Activated naive CD4-positive, alpha-beta T cell treated with anti-CD3 and anti-CD28 coated beads, Interleukin-2, amount 10 ng/mL, durations not matched to agents 7 days and 5 days (primary cell): Measurements from ENCODE around the gene KRTAP10-7.
"Not testable (repeated sequence)": the region's sequence is repeated elsewhere in the genome, so short reads cannot be mapped to it uniquely, and the experiment has no call there.

Source experiments
- CTCF ChIA-PET: fragments of 350-600 bp; sonication (Branson Sonifier 250); formaldehyde crosslinking; loops from one replicate; lab custom pipeline; 2021; ENCODE audit warnings: antibody characterized with exemption; lab: Charles Lee
- DNase-seq: peaks from one replicate; pipeline ENCODE4 v3.0.0-alpha.2; 2020
- H3K27ac Mint-ChIP-seq: one replicate; pipeline ENCODE4 v1.8.0; 2021; ENCODE audit warnings: mild to moderate bottlenecking, moderate library complexity, mixed read lengths
- H3K27me3 Mint-ChIP-seq: one replicate; pipeline ENCODE4 v1.8.0; 2021; ENCODE audit warnings: mild to moderate bottlenecking, mixed read lengths
- H3K36me3 Mint-ChIP-seq: one replicate; pipeline ENCODE4 v1.8.0; 2021; ENCODE audit warnings: mixed read lengths
- H3K4me1 Mint-ChIP-seq: one replicate; pipeline ENCODE4 v1.8.0; 2021; ENCODE audit warnings: mixed read lengths
- H3K4me3 Mint-ChIP-seq: one replicate; pipeline ENCODE4 v1.8.0; 2021; ENCODE audit warnings: mild to moderate bottlenecking, moderate library complexity, mixed read lengths
- H3K9me3 Mint-ChIP-seq: one replicate; pipeline ENCODE4 v1.8.0; 2021; ENCODE audit warnings: mixed read lengths

KRTAP10-7 gene

GRCh38 chr21:44600118-44600978 is at the start of gene KRTAP10-7:
Gene KRTAP10-7 (plus strand): TSS chr21:44600597. CDS start chr21:44600622, 25 bp downstream.
- DNase-seq, H3K4me1 Mint-ChIP-seq, H3K9me3 Mint-ChIP-seq, H3K36me3 Mint-ChIP-seq, H3K27ac Mint-ChIP-seq, H3K4me3 Mint-ChIP-seq: not testable (repeated sequence)
- CTCF ChIA-PET = interaction anchor here (0.5 kb wide), 1 partner anchor 99 kb away, joined by 3 read pairs; no protein-coding TSS in a partner anchor
- peaks cover 40% of the 10 kb centered on the region for H3K27me3 Mint-ChIP-seq

DNA sequence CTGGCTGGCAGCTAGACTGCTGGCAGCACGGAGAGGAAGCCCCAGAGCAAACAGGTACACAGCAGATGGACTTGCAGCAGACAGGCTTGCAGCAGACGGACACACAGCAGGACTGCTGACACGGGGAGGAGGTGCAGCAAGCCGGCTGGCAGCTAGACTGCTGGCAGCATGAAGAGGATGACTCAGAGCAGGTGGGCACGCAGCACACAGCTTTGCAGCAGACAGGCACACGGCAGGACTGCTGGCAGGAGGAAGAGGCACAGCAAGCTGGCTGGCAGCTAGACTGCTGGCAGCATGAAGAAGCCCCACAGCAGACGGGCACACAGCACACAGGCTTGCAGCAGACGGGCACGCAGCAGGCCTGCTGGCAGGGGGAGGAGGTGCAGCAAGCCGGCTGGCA is 49.6 kb upstream of the KRTAP10-7 start:
- peaks cover 22% of the 10 kb centered on the region for H3K4me1 Mint-ChIP-seq
- CTCF ChIA-PET = no interaction called here
- peaks cover 35% of the 10 kb centered on the region for H3K27me3 Mint-ChIP-seq
- H3K9me3 Mint-ChIP-seq = peaks cover 18% of the 10 kb centered on the region
- DNase-seq = no peak
- no peak overlapping the region for H3K4me3 Mint-ChIP-seq
- H3K27ac Mint-ChIP-seq = no peak overlapping the region
- H3K36me3 Mint-ChIP-seq = peaks cover 18% of the 10 kb centered on the region

DNA sequence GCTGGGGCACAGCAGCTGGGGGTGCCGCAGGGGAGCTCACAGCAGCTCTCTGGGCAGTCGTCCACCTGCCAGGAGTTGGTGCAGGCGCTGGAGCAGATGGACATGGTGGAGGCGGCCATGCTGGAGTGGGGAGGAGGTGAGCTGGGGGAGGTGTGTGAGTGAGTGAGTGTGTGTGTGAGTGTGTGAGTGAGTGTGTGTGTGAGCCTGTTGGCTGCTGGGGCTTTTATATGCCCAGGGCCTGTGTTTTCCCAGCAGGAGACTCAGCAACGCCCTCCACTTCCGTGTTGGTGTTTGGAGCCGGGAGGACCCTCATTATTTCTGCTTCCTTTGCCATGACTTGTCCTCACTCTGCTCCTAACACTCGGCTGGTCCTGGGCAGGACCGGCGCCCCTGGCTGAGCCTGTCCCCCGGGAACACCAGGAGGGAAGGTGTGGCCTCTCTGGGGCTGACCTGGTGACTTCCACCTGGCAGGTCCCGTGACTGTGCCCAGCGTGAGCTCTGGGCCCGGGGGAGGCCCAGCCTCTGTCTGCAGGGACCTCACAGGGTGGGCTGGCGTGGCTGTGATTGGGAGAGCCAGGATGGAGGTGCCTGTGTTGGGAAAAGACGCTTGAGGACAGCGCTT is 48.9 kb upstream of the KRTAP10-7 start, which contains the start of gene KRTAP10-2:
Gene KRTAP10-2, minus strand, starts transcription at position 166 of the 622 bp plus-strand sequence. Its CDS starts 47 bp downstream, at position 119.
- H3K4me1 Mint-ChIP-seq = peaks cover 22% of the 10 kb centered on the region
- DNase-seq = no peak
- peaks cover 39% of the 10 kb centered on the region for H3K27me3 Mint-ChIP-seq
- peaks cover 17% of the 10 kb centered on the region for H3K9me3 Mint-ChIP-seq
- H3K4me3 Mint-ChIP-seq = no peak within 1 kb of the TSS
- CTCF ChIA-PET = no interaction called here
- H3K36me3 Mint-ChIP-seq = peaks cover 18% of the 10 kb centered on the region
- H3K27ac Mint-ChIP-seq = no peak within 1 kb of the TSS

DNA sequence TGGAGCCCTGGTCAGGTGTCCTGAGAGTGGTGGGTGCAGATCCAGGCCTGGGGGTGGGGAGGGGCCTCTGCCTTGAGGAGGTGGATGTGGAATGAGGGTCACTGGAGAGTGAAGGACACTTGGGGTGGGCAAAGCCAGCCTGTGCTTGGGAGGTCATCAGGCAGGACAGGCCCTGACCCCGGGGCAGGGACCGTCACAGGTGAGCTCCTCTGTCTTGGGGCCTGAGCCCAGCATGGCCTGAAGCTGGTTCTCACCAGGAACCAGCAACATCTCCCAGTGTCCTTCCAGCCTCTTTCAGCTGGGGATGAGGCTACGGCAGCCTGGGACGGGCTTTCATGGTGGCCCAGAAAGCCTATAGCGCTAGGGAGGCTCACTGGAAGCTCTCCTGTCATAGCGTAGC is 48.3 kb upstream of the KRTAP10-7 start:
- H3K4me1 Mint-ChIP-seq = peaks cover 19% of the 10 kb centered on the region
- H3K9me3 Mint-ChIP-seq = peaks cover 11% of the 10 kb centered on the region
- CTCF ChIA-PET = no interaction called here
- no peak overlapping the region for H3K4me3 Mint-ChIP-seq
- H3K36me3 Mint-ChIP-seq = peaks cover 12% of the 10 kb centered on the region
- no peak overlapping the region for H3K27ac Mint-ChIP-seq
- H3K27me3 Mint-ChIP-seq = peaks cover 39% of the 10 kb centered on the region
- DNase-seq = no peak

GRCh38 chr21:44552681-44553080 is 47.7 kb upstream of the KRTAP10-7 start:
- Mint-ChIP-seq H3K27me3 (peaks cover 43% of the 10 kb centered on the region), H3K4me1 (peaks cover 13% of the 10 kb centered on the region), H3K9me3 (peaks cover 5% of the 10 kb centered on the region), H3K4me3 (no peak overlapping the region), H3K27ac (no peak overlapping the region), H3K36me3 (peaks cover 6% of the 10 kb centered on the region)
- CTCF ChIA-PET = no interaction called here
- DNase-seq = no peak

GRCh38 chr21:44555200-44555875 is 45.1 kb upstream of the KRTAP10-7 start:
- no peak overlapping the region for H3K27ac Mint-ChIP-seq

GRCh38 chr21:44556879-44557278 is 43.5 kb upstream of the KRTAP10-7 start:
- no peak overlapping the region for H3K4me3 Mint-ChIP-seq
- H3K27me3 Mint-ChIP-seq = peaks cover 50% of the 10 kb centered on the region
- H3K27ac Mint-ChIP-seq = no peak overlapping the region
- CTCF ChIA-PET = no interaction called here
- H3K36me3 Mint-ChIP-seq = peaks cover 6% of the 10 kb centered on the region
- DNase-seq = no peak
- no peaks in the 10 kb centered on the region for H3K4me1 Mint-ChIP-seq
- H3K9me3 Mint-ChIP-seq = peaks cover 10% of the 10 kb centered on the region

More at GRCh38 chr21:44555200-44555875, 45.1 kb upstream of the KRTAP10-7 start:
- CTCF ChIA-PET = no interaction called here
- Mint-ChIP-seq H3K36me3 (peaks cover 2% of the 10 kb centered on the region), H3K4me3 (no peak overlapping the region), H3K4me1 (no peaks in the 10 kb centered on the region), H3K9me3 (peaks cover 3% of the 10 kb centered on the region), H3K27me3 (peaks cover 61% of the 10 kb centered on the region)
- DNase-seq = no peak

- Mint-ChIP-seq H3K4me3 (no peak overlapping the region), H3K36me3 (peaks cover 11% of the 10 kb centered on the region), H3K27me3 (peaks cover 41% of the 10 kb centered on the region), H3K4me1 (no peaks in the 10 kb centered on the region), H3K9me3 (peaks cover 18% of the 10 kb centered on the region), H3K27ac (no peak overlapping the region)
- no peak for DNase-seq
- CTCF ChIA-PET = no interaction called here
These were observed 42.7 kb upstream of the KRTAP10-7 start for GRCh38 chr21:44557491-44558328.

DNA sequence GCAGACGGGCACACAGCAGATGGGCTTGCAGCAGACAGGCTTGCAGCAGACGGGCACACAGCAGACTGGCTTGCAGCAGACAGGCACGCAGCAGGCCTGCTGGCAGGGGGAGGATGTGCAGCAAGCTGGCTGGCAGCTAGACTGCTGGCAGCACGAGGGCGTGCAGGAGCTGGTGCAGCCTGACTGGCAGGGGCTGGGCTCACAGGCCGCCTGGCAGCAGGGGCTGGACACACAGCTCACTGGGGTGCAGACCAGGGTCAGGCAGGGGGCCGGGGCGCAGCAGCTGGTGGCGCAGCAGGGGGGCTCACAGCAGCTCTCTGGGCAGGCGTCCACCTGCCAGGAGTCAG is 42.1 kb upstream of the KRTAP10-7 start:
- H3K27me3 Mint-ChIP-seq = peaks cover 39% of the 10 kb centered on the region
- H3K9me3 Mint-ChIP-seq = peaks cover 19% of the 10 kb centered on the region
- H3K4me1 Mint-ChIP-seq, CTCF ChIA-PET, H3K27ac Mint-ChIP-seq, H3K4me3 Mint-ChIP-seq, DNase-seq: not testable (repeated sequence)
- H3K36me3 Mint-ChIP-seq = peaks cover 12% of the 10 kb centered on the region

- peaks cover 13% of the 10 kb centered on the region for H3K36me3 Mint-ChIP-seq
- no peak within 1 kb of the TSS for H3K27ac Mint-ChIP-seq
- peaks cover 20% of the 10 kb centered on the region for H3K9me3 Mint-ChIP-seq
- peaks cover 39% of the 10 kb centered on the region for H3K27me3 Mint-ChIP-seq
- no peaks in the 10 kb centered on the region for H3K4me1 Mint-ChIP-seq
- no peak within 1 kb of the TSS for H3K4me3 Mint-ChIP-seq
- CTCF ChIA-PET = no interaction called here
- DNase-seq = no peak
These were observed 41.7 kb upstream of the KRTAP10-7 start, which contains the start of gene KRTAP10-3 for GRCh38 chr21:44558695-44559094. Gene KRTAP10-3 (minus strand): TSS chr21:44558795. CDS start chr21:44558715, 80 bp downstream.

GRCh38 chr21:44564099-44564498 is 36.3 kb upstream of the KRTAP10-7 start:
- CTCF ChIA-PET = no interaction called here
- H3K4me1 Mint-ChIP-seq = peaks cover 14% of the 10 kb centered on the region
- H3K36me3 Mint-ChIP-seq = peaks cover 13% of the 10 kb centered on the region
- H3K9me3 Mint-ChIP-seq = peaks cover 20% of the 10 kb centered on the region
- peaks cover 20% of the 10 kb centered on the region for H3K27me3 Mint-ChIP-seq
- no peak for DNase-seq
- H3K4me3 Mint-ChIP-seq = no peak overlapping the region
- no peak overlapping the region for H3K27ac Mint-ChIP-seq

- DNase-seq = no peak
- H3K27me3 Mint-ChIP-seq = peaks cover 13% of the 10 kb centered on the region
- peak overlapping the region; percentile 88 for H3K27ac Mint-ChIP-seq
- peaks cover 18% of the 10 kb centered on the region for H3K9me3 Mint-ChIP-seq
- H3K36me3 Mint-ChIP-seq = peaks cover 14% of the 10 kb centered on the region
- CTCF ChIA-PET = no interaction called here
- H3K4me1 Mint-ChIP-seq = peaks cover 14% of the 10 kb centered on the region
- H3K4me3 Mint-ChIP-seq = no peak overlapping the region
These were observed 35.4 kb upstream of the KRTAP10-7 start for GRCh38 chr21:44564886-44565598.

DNA sequence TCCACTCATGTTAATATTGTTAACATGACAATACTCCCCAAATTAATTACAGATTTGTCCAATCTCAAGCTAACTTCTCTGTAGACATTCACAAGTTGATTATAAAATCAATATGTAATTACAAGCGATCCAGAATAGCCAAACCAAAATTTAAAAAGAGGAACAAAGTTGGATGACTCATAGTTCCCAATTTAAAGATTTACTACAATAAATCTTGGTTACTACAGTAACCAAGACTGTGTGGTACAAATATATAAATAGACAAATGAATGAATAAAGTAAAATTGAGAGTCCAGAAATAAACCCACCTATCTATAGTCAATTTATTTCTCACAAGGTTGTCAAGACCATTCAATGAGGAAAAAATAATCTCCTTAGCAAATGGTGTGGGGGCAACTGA is 34.0 kb upstream of the KRTAP10-7 start:
- Mint-ChIP-seq H3K4me1 (peaks cover 14% of the 10 kb centered on the region), H3K27me3 (peaks cover 13% of the 10 kb centered on the region), H3K4me3 (no peak overlapping the region), H3K36me3 (peaks cover 11% of the 10 kb centered on the region), H3K9me3 (peaks cover 12% of the 10 kb centered on the region), H3K27ac (no peak overlapping the region)
- no peak for DNase-seq
- CTCF ChIA-PET = no interaction called here
